CD1c-positive myeloid dendritic cell (primary cell): ENCODE measurements around the gene WDR5B.
A peak's percentile ranks its signal among the peaks of the same experiment; 100 is the strongest.

ENCODE experiments used
- DNase-seq: peaks from one replicate; pipeline ENCODE4 v3.0.0-alpha.2; 2016; ENCODE audit errors: extremely low spot score

The WDR5B gene

GRCh38 chr3:122409446-122409845 is 6.4 kb downstream of the WDR5B start:
- peak; percentile 33 for DNase-seq

GRCh38 chr3:122407946-122408345 is 7.9 kb downstream of the WDR5B start:
- DNase-seq = no peak

- DNase-seq = no peak
Observed at GRCh38 chr3:122406198-122406597, 9.7 kb downstream of the WDR5B start.

GRCh38 chr3:122405015-122405414 is 10.8 kb downstream of the WDR5B start:
- DNase-seq = no peak

GRCh38 chr3:122403489-122403888 is 12.4 kb downstream of the WDR5B start:
- no peak for DNase-seq

- DNase-seq = no peak
Observed at GRCh38 chr3:122398920-122399319, 16.9 kb downstream of the WDR5B start.

- no peak for DNase-seq
Observed at GRCh38 chr3:122397201-122397600, 18.7 kb downstream of the WDR5B start.

- no peak for DNase-seq
Observed at GRCh38 chr3:122396511-122396910, 19.4 kb downstream of the WDR5B start.

GRCh38 chr3:122395582-122395981 is 20.3 kb downstream of the WDR5B start:
- DNase-seq = no peak

- no peak for DNase-seq
Observed at GRCh38 chr3:122394173-122394572, 21.7 kb downstream of the WDR5B start.

- peak; percentile 61 for DNase-seq
Observed at GRCh38 chr3:122392868-122393844, 22.7 kb downstream of the WDR5B start.

- DNase-seq = no peak
Observed at GRCh38 chr3:122391681-122392446, 24.0 kb downstream of the WDR5B start.

GRCh38 chr3:122390665-122391064 is 25.2 kb downstream of the WDR5B start:
- DNase-seq = no peak

- no peak for DNase-seq
Observed at GRCh38 chr3:122389892-122390291, 26.0 kb downstream of the WDR5B start.

GRCh38 chr3:122389197-122389596 is 26.7 kb downstream of the WDR5B start:
- no peak for DNase-seq

GRCh38 chr3:122387709-122388108 is 28.2 kb downstream of the WDR5B start:
- DNase-seq = no peak

GRCh38 chr3:122383771-122384697 is 31.8 kb downstream of the WDR5B start, which contains the start of gene FAM162A:
Gene FAM162A, plus strand, starts transcription at chr3:122384182. Its CDS starts 84 bp downstream, at chr3:122384266.
- peak; percentile 95 for DNase-seq

GRCh38 chr3:122382888-122383666 is 32.8 kb downstream of the WDR5B start, which contains the start of gene MIX23:
Gene MIX23, minus strand, starts transcription at chr3:122383231. Its CDS starts 7 bp downstream, at chr3:122383224.
- DNase-seq = peak; percentile 88

GRCh38 chr3:122377975-122378374 is 37.9 kb downstream of the WDR5B start:
- no peak for DNase-seq

GRCh38 chr3:122374034-122374433 is 41.8 kb downstream of the WDR5B start:
- no peak for DNase-seq

GRCh38 chr3:122366379-122366749 is 49.5 kb downstream of the WDR5B start:
- DNase-seq = no peak
